Measurements from ENCODE around the gene NOTUM. TPM values are rescaled to one million over a fixed set of nuclear protein-coding genes. Genes with fewer than 3 reads are reported as not detected.

Gene NOTUM
- total RNA-seq, 1 experiment from 2014 or later: not detected

DNA sequence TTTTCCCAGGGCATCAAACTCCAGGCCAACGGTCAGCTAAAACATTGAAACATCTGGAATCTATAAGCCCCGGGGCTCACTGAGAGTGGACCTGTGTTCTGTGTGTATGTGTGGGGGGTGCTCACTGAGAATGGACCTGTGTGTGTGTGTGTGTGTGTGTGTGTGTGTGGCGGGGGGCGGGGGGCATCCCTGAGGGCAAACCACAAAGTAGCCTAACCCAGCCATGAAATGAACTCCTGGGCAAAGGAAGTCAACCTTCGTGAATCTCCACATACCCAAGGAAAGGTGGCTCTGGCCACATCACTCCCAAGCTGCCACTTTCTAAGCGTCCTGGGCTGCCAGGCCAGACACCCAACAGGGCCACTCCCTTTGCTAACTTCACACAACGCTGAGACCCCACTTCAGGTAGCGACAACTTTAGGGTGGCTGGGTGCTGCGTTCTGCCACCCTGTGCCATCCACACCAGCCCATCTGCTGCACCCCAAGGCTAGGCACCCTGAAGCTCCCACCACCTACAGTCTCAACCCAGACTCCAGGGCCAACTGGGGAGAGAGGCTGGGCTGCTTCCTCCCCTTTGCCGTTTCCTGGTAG is 35.0 kb downstream of the NOTUM start:
- TSS peak; percentile 14 for BruUV-seq (replicated peaks)
- TF ChIP-seq, protein P1, sequence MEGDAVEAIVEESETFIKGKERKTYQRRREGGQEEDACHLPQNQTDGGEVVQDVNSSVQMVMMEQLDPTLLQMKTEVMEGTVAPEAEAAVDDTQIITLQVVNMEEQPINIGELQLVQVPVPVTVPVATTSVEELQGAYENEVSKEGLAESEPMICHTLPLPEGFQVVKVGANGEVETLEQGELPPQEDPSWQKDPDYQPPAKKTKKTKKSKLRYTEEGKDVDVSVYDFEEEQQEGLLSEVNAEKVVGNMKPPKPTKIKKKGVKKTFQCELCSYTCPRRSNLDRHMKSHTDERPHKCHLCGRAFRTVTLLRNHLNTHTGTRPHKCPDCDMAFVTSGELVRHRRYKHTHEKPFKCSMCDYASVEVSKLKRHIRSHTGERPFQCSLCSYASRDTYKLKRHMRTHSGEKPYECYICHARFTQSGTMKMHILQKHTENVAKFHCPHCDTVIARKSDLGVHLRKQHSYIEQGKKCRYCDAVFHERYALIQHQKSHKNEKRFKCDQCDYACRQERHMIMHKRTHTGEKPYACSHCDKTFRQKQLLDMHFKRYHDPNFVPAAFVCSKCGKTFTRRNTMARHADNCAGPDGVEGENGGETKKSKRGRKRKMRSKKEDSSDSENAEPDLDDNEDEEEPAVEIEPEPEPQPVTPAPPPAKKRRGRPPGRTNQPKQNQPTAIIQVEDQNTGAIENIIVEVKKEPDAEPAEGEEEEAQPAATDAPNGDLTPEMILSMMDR (conservative IDR thresholded peaks at IDR 0.05; ENCODE audit: low read depth, low read length): no peak
- TF ChIP-seq EZH2 (IDR thresholded peaks at IDR 0.05; ENCODE audit: borderline replicate concordance, low read depth, low read length, poor library complexity, severe bottlenecking): no peak
- H3K4me3 ChIP-seq (ENCODE audit: low read depth, low read length, poor library complexity, severe bottlenecking): peak overlapping the region; percentile 94
- peaks cover 14% of the 10 kb centered on the region for H3K36me3 ChIP-seq (ENCODE audit: insufficient read depth, low read length, poor library complexity, severe bottlenecking)
- H3K4me1 ChIP-seq (ENCODE audit: insufficient read depth, low read length, poor library complexity, severe bottlenecking): peaks cover 38% of the 10 kb centered on the region
- ChIA-PET POLR2A (ENCODE audit: low non-redundant PET) (interaction anchor here (0.6 to 0.7 kb wide), 3 partner anchors 372 to 790 kb away, joined by 3 to 5 read pairs (median 4); partner anchors contain the start of gene FN3KRP), CTCF (interaction anchor here (1.2 kb wide), 1 partner anchor 33 kb away, joined by 3 read pairs; no protein-coding TSS in a partner anchor)
- no peaks in the 10 kb centered on the region for H3K27me3 ChIP-seq (replicated peaks; ENCODE audit: insufficient read depth, low read depth, low read length, poor library complexity)
- H3K27ac ChIP-seq (ENCODE audit: low read depth, low read length, poor library complexity, severe bottlenecking): peak overlapping the region; percentile 92
- no peaks in the 10 kb centered on the region for H3K9me3 ChIP-seq (ENCODE audit: low read depth, low read length, poor library complexity, severe bottlenecking)
- no peak for DNase-seq (ENCODE audit: low spot score)
- intact Hi-C loops (cut with micrococcal nuclease; ENCODE audit: unreplicated experiment): no loop called here

DNA sequence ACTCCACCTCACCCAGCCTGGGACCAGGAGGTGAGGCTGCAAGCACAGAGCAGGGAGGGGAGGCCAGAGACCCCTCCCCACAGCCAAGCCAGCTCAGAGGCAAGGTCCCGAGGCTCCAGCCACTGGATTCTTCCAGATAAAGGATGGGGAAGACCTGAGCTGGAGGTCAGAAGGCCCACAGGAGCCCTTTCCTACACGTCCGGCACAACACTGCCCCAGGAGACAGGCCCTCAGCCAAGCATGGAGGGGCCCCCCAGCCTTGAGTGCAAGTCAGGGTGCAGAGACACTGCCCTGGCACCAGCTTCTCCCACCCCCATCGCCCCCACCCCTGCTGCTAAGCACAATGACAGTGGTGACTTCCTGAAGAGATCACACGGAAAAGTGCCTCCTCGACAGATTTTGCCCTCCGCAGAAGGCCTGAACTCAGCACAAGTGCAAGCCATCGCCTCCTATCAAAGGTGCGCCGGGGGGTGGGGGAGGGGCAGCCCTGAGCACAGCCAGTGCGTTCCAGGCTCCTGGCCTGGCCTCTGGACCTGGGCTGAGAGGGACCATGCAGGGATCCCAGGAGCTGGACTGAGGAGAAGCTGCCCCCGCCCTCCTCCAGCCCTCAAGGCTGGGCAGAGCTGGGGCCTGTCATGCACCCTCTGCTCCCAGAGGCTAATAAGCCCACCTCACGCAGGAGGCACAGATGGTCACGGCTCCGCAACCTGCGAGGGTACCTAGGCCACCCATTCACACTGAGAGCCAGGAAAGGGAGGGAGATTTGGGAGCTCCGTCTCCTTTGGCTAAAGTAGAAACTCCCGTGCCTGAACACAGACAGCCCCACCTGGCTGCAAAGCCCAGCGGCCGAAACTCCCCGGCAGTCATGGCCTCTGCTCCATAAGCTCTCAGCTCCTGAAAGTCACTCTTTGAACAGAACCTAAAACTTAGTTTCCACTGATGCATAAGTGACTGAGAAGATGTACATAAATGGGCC is 36.1 kb downstream of the NOTUM start:
- H3K27ac ChIP-seq (ENCODE audit: low read depth, low read length, poor library complexity, severe bottlenecking): peak overlapping the region; percentile 73
- intact Hi-C loops (cut with micrococcal nuclease; ENCODE audit: unreplicated experiment): no loop called here
- no peak for DNase-seq (ENCODE audit: low spot score)
- CTCF ChIA-PET: no interaction called here
- H3K27me3 ChIP-seq (replicated peaks; ENCODE audit: insufficient read depth, low read depth, low read length, poor library complexity): no peaks in the 10 kb centered on the region
- H3K9me3 ChIP-seq (ENCODE audit: low read depth, low read length, poor library complexity, severe bottlenecking): no peaks in the 10 kb centered on the region
- H3K36me3 ChIP-seq (ENCODE audit: insufficient read depth, low read length, poor library complexity, severe bottlenecking): peaks cover 19% of the 10 kb centered on the region
- H3K4me3 ChIP-seq (ENCODE audit: low read depth, low read length, poor library complexity, severe bottlenecking): no peak overlapping the region
- no TSS peak for BruUV-seq (replicated peaks)
- POLR2A ChIA-PET (ENCODE audit: low non-redundant PET): interaction anchor here (0.6 kb wide), 1 partner anchor 32 kb away, joined by 19 read pairs; no protein-coding TSS in a partner anchor
- TF ChIP-seq EZH2 (IDR thresholded peaks at IDR 0.05; ENCODE audit: borderline replicate concordance, low read depth, low read length, poor library complexity, severe bottlenecking): no peak
- TF ChIP-seq, protein P1 (conservative IDR thresholded peaks at IDR 0.05; ENCODE audit: low read depth, low read length): no peak
- H3K4me1 ChIP-seq (ENCODE audit: insufficient read depth, low read length, poor library complexity, severe bottlenecking): peaks cover 38% of the 10 kb centered on the region

DNA sequence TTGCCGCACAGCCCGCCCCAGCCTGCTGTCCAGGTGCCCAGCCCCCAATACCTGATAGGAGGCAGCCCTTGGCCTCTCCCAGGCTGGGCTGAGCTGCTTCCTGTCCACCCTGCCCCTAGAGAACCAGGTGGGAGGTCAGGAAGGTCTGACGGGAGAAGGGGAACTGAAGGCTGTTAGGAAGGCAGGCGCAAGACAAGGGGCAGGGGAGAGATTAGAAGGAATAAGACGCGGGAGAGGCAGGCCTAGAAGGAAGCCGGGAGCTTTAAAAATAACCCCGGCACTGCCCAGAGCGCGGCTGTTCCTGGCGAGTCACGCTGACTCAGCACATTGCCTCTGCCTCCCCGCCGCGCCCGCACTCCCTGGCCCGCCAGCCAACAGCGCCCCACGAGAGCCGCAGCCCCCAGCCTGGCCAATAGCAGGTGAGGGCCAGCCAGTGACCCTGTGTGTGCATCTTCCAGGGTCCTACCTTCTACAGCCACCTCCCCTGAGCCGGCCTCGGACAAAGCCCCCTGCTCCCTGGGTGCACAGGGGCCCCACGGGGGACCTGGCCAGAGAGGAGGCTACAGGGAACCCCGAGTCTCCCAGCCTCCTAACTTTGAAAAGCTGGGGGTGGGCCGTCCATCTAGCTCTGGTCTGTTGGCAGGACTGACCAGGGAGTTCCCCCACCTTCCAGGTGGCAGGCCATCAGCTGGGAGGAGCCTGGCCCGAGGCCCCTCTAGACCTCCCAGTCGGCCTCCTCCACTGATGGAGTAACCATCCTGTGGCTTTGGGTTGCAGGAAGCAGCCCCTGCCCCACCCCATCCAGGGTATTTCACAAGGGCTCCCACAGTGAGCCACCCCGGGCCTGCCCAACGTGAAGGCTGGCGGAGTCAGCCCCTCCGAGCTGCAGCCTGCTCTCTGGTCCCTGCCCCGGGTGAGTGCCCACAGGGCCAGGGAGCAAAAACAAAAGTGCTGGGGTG is 37.4 kb downstream of the NOTUM start:
- peaks cover 27% of the 10 kb centered on the region for H3K4me1 ChIP-seq (ENCODE audit: insufficient read depth, low read length, poor library complexity, severe bottlenecking)
- DNase-seq (ENCODE audit: low spot score): peak; percentile 62

More for the DNA sequence above, 37.4 kb downstream of the NOTUM start:
- H3K9me3 ChIP-seq (ENCODE audit: low read depth, low read length, poor library complexity, severe bottlenecking): no peaks in the 10 kb centered on the region
- TF ChIP-seq, protein P1 (conservative IDR thresholded peaks at IDR 0.05; ENCODE audit: low read depth, low read length): no peak
- no peak for TF ChIP-seq EZH2 (IDR thresholded peaks at IDR 0.05; ENCODE audit: borderline replicate concordance, low read depth, low read length, poor library complexity, severe bottlenecking)
- intact Hi-C loops (cut with micrococcal nuclease; ENCODE audit: unreplicated experiment): no loop called here
- CTCF ChIA-PET: no interaction called here
- H3K4me3 ChIP-seq (ENCODE audit: low read depth, low read length, poor library complexity, severe bottlenecking): peak overlapping the region; percentile 10
- peaks cover 19% of the 10 kb centered on the region for H3K36me3 ChIP-seq (ENCODE audit: insufficient read depth, low read length, poor library complexity, severe bottlenecking)
- POLR2A ChIA-PET (ENCODE audit: low non-redundant PET): interaction anchor here (0.6 kb wide), 1 partner anchor 196 kb away, joined by 4 read pairs; no protein-coding TSS in a partner anchor
- H3K27me3 ChIP-seq (replicated peaks; ENCODE audit: insufficient read depth, low read depth, low read length, poor library complexity): no peaks in the 10 kb centered on the region
- peak overlapping the region; percentile 73 for H3K27ac ChIP-seq (ENCODE audit: low read depth, low read length, poor library complexity, severe bottlenecking)
- no TSS peak for BruUV-seq (replicated peaks)

Measured in A673 (cell line).